GM19025 (cell line): ENCODE results near the gene GJA1.
"Not testable (repeated sequence)": the region's sequence is repeated elsewhere in the genome, so short reads cannot be mapped to it uniquely, and the experiment has no call there.

ENCODE experiments used
- ATAC-seq: cut with Tn5 transposase; IDR thresholded peaks from one replicate; pipeline ENCODE4 v1.9.1; 2021; ENCODE audit warnings: mild to moderate bottlenecking, low read depth, moderate library complexity; ENCODE audit not compliant: unreplicated experiment

The GJA1 gene

DNA sequence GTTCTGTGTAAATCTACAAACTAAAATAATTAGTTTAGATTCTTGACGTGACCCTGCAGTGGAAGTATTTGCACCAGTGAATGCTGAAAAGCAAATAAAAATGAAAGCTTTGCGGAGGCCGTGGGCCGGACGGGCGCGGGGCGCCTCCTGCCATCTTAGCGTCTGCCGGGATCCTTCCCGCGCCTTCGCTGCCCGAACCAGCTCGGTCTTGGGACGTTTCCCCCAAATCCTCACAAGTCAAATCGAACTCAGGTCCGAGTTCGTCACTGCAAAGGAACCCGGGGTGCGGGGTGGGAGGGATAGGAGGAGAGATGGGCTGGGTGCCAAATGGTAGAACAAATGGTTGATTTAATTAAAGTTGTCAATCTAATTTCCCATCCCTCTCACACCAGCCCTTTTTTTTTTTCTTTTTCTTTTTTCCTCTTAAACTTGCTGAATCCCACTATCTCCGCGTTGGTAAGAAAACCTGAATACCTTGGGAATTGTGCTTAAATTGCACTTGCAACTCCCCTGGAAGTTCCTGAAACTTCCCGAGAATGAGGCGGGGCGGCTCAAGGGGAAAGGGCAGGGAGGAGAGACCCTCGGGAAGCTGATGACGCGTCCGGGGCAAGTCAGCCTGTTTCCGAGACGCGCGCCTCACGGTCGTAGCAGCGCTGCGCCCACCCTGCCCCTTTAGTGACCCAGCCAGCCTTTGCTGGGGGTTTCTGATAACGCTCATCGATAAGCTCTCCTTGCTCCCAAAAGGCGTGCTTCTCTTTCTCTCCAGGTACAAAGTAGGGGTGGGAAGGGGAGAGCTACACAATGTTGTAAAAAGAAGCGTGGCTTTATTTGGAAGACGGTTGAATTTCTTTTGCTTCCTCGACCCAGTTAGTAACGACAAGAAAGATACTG is 1.8 kb downstream of the GJA1 start:
- no peak for ATAC-seq

DNA sequence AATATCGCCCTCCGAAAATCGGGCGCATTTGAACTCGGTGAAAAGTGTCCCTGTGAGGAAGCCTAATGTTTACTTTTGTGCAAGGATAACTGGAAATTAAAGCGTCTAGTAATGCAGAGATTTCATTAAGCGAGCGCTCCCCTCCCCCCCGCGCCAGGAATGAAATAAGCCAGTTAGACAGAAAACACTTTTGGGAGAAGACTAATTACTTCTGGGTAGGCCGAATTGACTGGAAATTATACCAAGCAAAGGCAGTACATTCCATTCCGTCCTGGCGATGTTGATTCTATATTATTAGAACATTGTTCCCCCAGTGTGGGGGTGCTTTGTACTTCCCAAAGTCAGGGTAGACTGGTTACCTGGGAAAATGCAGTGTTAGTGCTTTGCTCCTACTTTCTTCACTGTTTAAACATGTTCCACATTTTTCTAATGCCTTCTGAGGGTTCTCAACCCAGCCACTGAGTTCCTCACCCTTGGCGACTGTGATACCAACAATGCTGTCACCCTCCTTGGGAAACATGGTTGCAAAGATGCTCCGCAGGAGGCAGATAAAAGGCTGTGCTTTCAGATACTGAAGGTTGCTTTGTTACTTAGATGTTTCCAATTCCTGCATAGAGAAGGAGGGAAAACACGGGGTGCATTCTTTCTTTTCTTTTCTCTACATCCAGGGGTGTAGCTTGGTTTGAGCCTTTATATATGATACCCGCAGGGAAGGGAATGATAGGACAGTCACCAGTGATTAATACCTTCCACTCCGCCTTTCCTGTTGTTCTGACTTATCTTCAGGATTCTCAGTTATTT is 2.6 kb downstream of the GJA1 start:
- ATAC-seq = no peak

DNA sequence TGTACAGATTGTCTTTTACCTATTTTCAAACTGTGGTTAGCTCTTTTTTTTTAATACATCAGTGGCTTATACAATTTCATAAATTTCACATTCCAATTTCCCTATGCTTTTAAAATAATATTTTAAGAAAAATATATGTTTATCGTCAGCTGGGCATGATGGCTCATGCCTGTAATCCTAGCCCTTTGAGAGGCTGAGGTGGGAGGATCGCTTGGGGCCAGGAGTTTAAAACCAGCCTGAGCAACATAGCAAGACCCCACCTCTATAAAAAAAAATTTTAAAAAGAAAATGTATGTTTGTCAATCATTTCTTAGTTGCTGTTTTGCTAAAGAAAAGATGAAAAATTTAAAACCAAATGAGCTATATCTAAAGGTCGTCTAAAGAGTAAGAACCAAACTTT is 3.4 kb downstream of the GJA1 start:
- ATAC-seq = no peak

DNA sequence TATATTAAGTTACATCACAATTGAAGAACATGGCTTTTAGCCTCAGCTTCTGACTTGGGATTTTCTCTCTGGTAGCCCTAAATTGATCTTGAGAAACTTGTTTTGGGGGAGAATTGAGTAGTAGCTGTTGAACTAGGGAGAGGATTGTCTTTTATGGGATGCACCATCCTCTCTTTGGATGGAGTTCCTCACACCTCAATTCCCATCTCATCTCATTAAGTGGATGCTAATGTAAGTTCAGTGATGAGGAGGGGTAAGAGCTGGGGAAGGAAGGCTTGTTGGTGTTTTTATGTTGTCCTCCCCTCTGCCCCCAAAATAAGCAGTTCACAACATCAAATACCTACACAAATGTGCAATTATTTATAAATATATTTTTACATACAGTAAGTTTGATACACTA is 4.0 kb downstream of the GJA1 start:
- ATAC-seq = no peak

- no peak for ATAC-seq
Observed at GRCh38 chr6:121439926-121440325, 4.5 kb downstream of the GJA1 start.

GRCh38 chr6:121441477-121441876 is 6.0 kb downstream of the GJA1 start:
- ATAC-seq = no peak

GRCh38 chr6:121442576-121442975 is 7.1 kb downstream of the GJA1 start:
- ATAC-seq = no peak

GRCh38 chr6:121443971-121444541 is 8.6 kb downstream of the GJA1 start:
- ATAC-seq = no peak

DNA sequence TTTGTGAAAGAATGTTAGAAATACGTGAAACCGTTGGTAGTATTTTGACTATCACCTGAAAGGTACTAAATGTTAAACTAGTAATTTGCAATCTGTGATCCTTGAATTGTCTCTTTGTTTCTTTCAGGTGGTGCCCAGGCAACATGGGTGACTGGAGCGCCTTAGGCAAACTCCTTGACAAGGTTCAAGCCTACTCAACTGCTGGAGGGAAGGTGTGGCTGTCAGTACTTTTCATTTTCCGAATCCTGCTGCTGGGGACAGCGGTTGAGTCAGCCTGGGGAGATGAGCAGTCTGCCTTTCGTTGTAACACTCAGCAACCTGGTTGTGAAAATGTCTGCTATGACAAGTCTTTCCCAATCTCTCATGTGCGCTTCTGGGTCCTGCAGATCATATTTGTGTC is 11.3 kb downstream of the GJA1 start:
- ATAC-seq = not testable (repeated sequence)

DNA sequence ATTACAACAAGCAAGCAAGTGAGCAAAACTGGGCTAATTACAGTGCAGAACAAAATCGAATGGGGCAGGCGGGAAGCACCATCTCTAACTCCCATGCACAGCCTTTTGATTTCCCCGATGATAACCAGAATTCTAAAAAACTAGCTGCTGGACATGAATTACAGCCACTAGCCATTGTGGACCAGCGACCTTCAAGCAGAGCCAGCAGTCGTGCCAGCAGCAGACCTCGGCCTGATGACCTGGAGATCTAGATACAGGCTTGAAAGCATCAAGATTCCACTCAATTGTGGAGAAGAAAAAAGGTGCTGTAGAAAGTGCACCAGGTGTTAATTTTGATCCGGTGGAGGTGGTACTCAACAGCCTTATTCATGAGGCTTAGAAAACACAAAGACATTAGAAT is 12.3 kb downstream of the GJA1 start:
- ATAC-seq = not testable (repeated sequence)

DNA sequence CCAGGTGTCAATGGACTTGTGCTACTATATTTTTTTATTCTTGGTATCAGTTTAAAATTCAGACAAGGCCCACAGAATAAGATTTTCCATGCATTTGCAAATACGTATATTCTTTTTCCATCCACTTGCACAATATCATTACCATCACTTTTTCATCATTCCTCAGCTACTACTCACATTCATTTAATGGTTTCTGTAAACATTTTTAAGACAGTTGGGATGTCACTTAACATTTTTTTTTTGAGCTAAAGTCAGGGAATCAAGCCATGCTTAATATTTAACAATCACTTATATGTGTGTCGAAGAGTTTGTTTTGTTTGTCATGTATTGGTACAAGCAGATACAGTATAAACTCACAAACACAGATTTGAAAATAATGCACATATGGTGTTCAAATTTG is 13.1 kb downstream of the GJA1 start:
- ATAC-seq = not testable (repeated sequence)

- no peak for ATAC-seq
Observed at GRCh38 chr6:121449331-121449730, 13.9 kb downstream of the GJA1 start.

GRCh38 chr6:121450242-121450641 is 14.8 kb downstream of the GJA1 start:
- ATAC-seq = no peak

GRCh38 chr6:121451250-121451649 is 15.8 kb downstream of the GJA1 start:
- no peak for ATAC-seq

- no peak for ATAC-seq
Observed at GRCh38 chr6:121453191-121453590, 17.7 kb downstream of the GJA1 start.

DNA sequence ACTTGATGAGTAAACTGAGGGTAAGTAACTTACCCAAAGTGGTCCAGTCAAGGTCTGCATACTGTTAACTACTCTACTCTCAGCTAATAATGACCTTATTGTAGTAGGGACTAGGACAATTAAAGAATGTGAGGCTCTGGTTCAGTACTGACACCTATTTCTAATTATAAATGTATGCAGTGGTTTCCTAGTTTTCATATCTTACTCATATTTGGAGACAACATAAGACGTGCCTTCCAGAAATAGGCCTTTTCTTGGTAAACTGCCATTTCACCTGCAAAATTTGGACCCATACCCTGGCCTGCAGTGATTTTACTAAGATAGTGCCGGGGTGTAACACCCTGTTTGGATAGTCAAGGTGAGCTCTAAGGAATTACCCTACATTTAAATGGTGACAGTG is 24.7 kb downstream of the GJA1 start:
- no peak for ATAC-seq

DNA sequence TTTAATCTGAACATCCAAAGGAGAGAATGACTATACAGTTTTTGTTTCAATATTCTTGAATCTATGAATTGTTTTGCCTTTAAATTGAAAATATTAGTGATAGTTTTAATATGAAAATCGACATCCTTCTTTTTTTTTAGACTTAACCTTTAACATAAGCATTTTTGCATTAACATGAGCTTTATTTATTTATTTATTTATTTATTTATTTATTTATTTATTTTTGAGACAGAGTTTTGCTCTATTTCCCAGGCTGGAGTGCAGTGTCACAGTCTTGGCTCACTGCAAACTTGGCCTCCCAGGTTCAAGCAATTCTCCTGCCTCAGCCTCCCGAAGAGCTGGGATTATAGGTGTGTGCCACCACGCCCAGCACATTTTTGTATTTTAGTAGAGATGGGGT is 27.6 kb downstream of the GJA1 start:
- ATAC-seq = no peak

GRCh38 chr6:121465101-121465500 is 29.7 kb downstream of the GJA1 start:
- no peak for ATAC-seq

- ATAC-seq = no peak
Observed at GRCh38 chr6:121479486-121480098, 44.1 kb downstream of the GJA1 start.

GRCh38 chr6:121480099-121480713 is 44.8 kb downstream of the GJA1 start:
- no peak for ATAC-seq
